Measurements from ENCODE around the gene LCLAT1.

The LCLAT1 gene

DNA sequence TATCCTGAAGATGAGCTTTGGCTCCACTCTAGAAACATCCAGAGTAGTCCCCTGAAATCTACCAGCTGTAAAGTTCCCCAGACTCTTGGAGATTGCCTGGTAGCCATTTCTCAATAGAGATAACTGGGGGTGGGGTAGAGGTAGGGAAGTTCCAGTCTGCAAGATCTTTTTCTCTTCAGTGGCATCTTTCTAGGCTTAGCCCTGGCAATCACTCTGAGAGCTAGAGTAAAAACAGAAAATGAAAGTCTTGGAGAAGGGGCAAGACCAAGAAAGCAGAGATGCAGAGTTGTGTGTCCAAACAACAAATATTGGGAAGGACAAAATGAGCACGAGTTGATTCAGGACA is 41.8 kb upstream of the LCLAT1 start:
- Histone ChIP-seq H3K9me2 (replicated peaks; ENCODE audit: low read depth, low read length) (no peaks in the 10 kb centered on the region), H4K20me1 (ENCODE audit: insufficient read depth, low read length, poor library complexity, severe bottlenecking) (no peaks in the 10 kb centered on the region), H3K4me3 (ENCODE audit: low read length, poor library complexity, severe bottlenecking) (no peak overlapping the region), H3K4me2 (ENCODE audit: low read depth, low read length, poor library complexity, severe bottlenecking) (no peak overlapping the region), H3K36me3 (ENCODE audit: insufficient read depth, low read length) (no peaks in the 10 kb centered on the region), H3K9ac (ENCODE audit: low read depth, low read length, poor library complexity, severe bottlenecking) (no peak overlapping the region), H3K9me3 (ENCODE audit: insufficient read depth, low read depth, low read length) (no peaks in the 10 kb centered on the region), H2AFZ (ENCODE audit: low read length) (no peak overlapping the region), H3K27me3 (ENCODE audit: insufficient read depth, low read length, poor library complexity, severe bottlenecking) (no peaks in the 10 kb centered on the region), H3F3A (ENCODE audit: low read depth) (no peaks in the 10 kb centered on the region), H3K79me2 (ENCODE audit: insufficient read depth, low read length) (no peaks in the 10 kb centered on the region), H3K4me1 (ENCODE audit: insufficient read depth, low read length, poor library complexity, severe bottlenecking) (peaks cover 19% of the 10 kb centered on the region)
- TF ChIP-seq, protein P1, sequence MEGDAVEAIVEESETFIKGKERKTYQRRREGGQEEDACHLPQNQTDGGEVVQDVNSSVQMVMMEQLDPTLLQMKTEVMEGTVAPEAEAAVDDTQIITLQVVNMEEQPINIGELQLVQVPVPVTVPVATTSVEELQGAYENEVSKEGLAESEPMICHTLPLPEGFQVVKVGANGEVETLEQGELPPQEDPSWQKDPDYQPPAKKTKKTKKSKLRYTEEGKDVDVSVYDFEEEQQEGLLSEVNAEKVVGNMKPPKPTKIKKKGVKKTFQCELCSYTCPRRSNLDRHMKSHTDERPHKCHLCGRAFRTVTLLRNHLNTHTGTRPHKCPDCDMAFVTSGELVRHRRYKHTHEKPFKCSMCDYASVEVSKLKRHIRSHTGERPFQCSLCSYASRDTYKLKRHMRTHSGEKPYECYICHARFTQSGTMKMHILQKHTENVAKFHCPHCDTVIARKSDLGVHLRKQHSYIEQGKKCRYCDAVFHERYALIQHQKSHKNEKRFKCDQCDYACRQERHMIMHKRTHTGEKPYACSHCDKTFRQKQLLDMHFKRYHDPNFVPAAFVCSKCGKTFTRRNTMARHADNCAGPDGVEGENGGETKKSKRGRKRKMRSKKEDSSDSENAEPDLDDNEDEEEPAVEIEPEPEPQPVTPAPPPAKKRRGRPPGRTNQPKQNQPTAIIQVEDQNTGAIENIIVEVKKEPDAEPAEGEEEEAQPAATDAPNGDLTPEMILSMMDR (conservative IDR thresholded peaks at IDR 0.05; ENCODE audit: low read length) = no peak
- TF ChIP-seq EZH2phosphoT487 (IDR thresholded peaks at IDR 0.05; ENCODE audit: borderline replicate concordance) = no peak

DNA sequence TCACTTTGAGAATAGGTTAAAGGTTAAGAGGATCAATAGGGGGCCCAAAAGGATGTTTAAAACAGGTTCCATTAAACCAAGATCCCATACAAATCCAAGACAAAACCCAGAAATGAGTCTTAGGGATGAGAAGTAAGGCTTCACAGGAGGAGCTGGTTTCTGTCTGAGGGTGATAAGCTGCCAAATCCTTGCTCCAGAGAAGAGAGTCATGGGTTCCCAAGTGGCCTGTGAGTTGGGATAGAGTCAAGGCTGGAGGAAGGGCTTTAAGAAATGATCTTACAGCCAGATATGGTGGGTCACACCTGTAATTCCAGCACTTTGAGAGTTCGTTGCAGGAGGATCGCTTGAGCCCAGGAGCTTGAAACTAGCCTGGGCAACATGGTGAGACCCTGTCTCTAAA is 40.2 kb upstream of the LCLAT1 start:
- no peak for TF ChIP-seq EZH2phosphoT487 (IDR thresholded peaks at IDR 0.05; ENCODE audit: borderline replicate concordance)
- TF ChIP-seq, protein P1 (conservative IDR thresholded peaks at IDR 0.05; ENCODE audit: low read length) = no peak
- H4K20me1 ChIP-seq (ENCODE audit: insufficient read depth, low read length, poor library complexity, severe bottlenecking) = no peaks in the 10 kb centered on the region
- H3K4me3 ChIP-seq (ENCODE audit: low read length, poor library complexity, severe bottlenecking) = no peak overlapping the region
- H3F3A ChIP-seq (ENCODE audit: low read depth) = no peaks in the 10 kb centered on the region
- H3K9ac ChIP-seq (ENCODE audit: low read depth, low read length, poor library complexity, severe bottlenecking) = no peak overlapping the region
- H3K4me1 ChIP-seq (ENCODE audit: insufficient read depth, low read length, poor library complexity, severe bottlenecking) = peaks cover 23% of the 10 kb centered on the region
- no peaks in the 10 kb centered on the region for H3K79me2 ChIP-seq (ENCODE audit: insufficient read depth, low read length)
- H3K9me2 ChIP-seq (replicated peaks; ENCODE audit: low read depth, low read length) = no peaks in the 10 kb centered on the region
- no peak overlapping the region for H3K4me2 ChIP-seq (ENCODE audit: low read depth, low read length, poor library complexity, severe bottlenecking)
- H3K36me3 ChIP-seq (ENCODE audit: insufficient read depth, low read length) = no peaks in the 10 kb centered on the region
- no peaks in the 10 kb centered on the region for H3K9me3 ChIP-seq (ENCODE audit: insufficient read depth, low read depth, low read length)
- no peak overlapping the region for H2AFZ ChIP-seq (ENCODE audit: low read length)
- H3K27me3 ChIP-seq (ENCODE audit: insufficient read depth, low read length, poor library complexity, severe bottlenecking) = no peaks in the 10 kb centered on the region

DNA sequence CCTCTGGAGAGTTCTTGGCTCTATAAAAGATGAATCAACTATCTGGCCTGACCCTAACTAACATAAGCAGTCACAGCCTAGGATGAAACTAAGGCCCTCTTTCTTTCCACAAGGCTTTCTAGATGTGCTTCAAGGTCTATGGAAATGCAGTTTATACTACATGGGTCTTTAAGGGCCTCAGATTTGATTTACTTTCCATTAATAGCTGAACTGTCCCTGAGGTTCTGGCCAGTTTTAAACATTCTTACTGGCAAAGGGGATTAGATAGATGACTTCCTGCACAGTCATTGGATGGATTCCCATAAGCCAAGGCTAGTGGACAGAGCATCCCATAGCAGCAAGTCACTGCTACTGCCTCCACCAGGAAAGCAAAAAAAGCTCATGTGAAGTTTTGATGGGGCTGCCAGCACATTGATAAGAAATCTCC is 38.1 kb upstream of the LCLAT1 start:
- H3K36me3 ChIP-seq (ENCODE audit: insufficient read depth, low read length) = no peaks in the 10 kb centered on the region
- H3K9ac ChIP-seq (ENCODE audit: low read depth, low read length, poor library complexity, severe bottlenecking) = no peak overlapping the region
- no peak overlapping the region for H2AFZ ChIP-seq (ENCODE audit: low read length)
- H3F3A ChIP-seq (ENCODE audit: low read depth) = no peaks in the 10 kb centered on the region
- no peaks in the 10 kb centered on the region for H4K20me1 ChIP-seq (ENCODE audit: insufficient read depth, low read length, poor library complexity, severe bottlenecking)
- no peak overlapping the region for H3K4me2 ChIP-seq (ENCODE audit: low read depth, low read length, poor library complexity, severe bottlenecking)
- H3K9me2 ChIP-seq (replicated peaks; ENCODE audit: low read depth, low read length) = no peaks in the 10 kb centered on the region
- H3K4me3 ChIP-seq (ENCODE audit: low read length, poor library complexity, severe bottlenecking) = no peak overlapping the region
- peaks cover 6% of the 10 kb centered on the region for H3K4me1 ChIP-seq (ENCODE audit: insufficient read depth, low read length, poor library complexity, severe bottlenecking)
- no peaks in the 10 kb centered on the region for H3K79me2 ChIP-seq (ENCODE audit: insufficient read depth, low read length)
- no peaks in the 10 kb centered on the region for H3K27me3 ChIP-seq (ENCODE audit: insufficient read depth, low read length, poor library complexity, severe bottlenecking)
- TF ChIP-seq, protein P1 (conservative IDR thresholded peaks at IDR 0.05; ENCODE audit: low read length) = no peak
- no peak for TF ChIP-seq EZH2phosphoT487 (IDR thresholded peaks at IDR 0.05; ENCODE audit: borderline replicate concordance)
- no peaks in the 10 kb centered on the region for H3K9me3 ChIP-seq (ENCODE audit: insufficient read depth, low read depth, low read length)

All from Loucy (cell line).